GM12892 (cell line): ENCODE data around the gene BMPR1A.
A peak's percentile ranks its signal among the peaks of the same experiment; 100 is the strongest.
"Not testable (repeated sequence)": the region's sequence is repeated elsewhere in the genome, so short reads cannot be mapped to it uniquely, and the experiment has no call there.

ENCODE experiments used
- DNase-seq: peaks from one replicate; pipeline ENCODE4 v3.0.0; 2011; ENCODE audit not compliant: insufficient read length
- FAIRE-seq: peaks from 2 replicates; lab custom pipeline; 2011; peaks lifted over from hg19 to GRCh38; lab: Jason Lieb, UNC
- POLR2A ChIP-seq: IDR thresholded peaks from 2 replicates; pipeline ENCODE4 v1.6.1; 2011; ENCODE audit warnings: low read depth, low read length, control low read depth
- POLR2AphosphoS5 ChIP-seq: IDR thresholded peaks from 2 replicates; pipeline ENCODE4 v1.6.1; 2011; ENCODE audit warnings: low read depth, low read length, control low read depth
- TAF1 ChIP-seq: IDR thresholded peaks from 2 replicates; pipeline ENCODE4 v1.6.1; 2011; ENCODE audit warnings: low read depth, mild to moderate bottlenecking, control low read depth, low read length, borderline replicate concordance

Gene BMPR1A

GRCh38 chr10:86889997-86890396 lies 133.6 kb downstream of the BMPR1A start:
- TF ChIP-seq TAF1: no peak
- TF ChIP-seq POLR2A: no peak
- TF ChIP-seq POLR2AphosphoS5: no peak
- FAIRE-seq (peak; percentile 61), DNase-seq (no peak)

DNA sequence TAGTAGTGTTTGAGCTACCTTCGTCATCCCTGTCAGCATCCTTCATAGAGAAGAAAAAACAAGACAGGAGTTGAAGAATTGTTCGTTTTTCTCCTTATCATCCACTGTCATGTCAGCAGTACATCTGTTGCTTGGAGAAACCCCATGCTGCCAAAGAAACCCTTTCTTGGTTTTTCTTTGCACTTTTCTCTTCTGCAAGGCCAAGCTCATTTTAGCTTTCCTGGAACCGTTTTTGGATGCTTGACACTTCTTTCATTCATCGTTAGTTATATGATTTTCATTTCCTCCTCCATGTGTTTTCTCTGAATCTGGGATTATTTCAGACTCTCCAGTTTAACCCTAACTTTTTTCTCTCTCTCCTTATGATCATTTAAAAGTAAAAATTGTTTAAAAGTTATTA lies 142.1 kb downstream of the BMPR1A start:
- no peak for TF ChIP-seq POLR2A
- TF ChIP-seq TAF1: no peak
- TF ChIP-seq POLR2AphosphoS5: no peak
- no peak for FAIRE-seq
- no peak for DNase-seq

GRCh38 chr10:86899132-86899531 lies 142.7 kb downstream of the BMPR1A start:
- no peak for FAIRE-seq
- no peak for DNase-seq

GRCh38 chr10:86899670-86900276 lies 143.4 kb downstream of the BMPR1A start:
- TF ChIP-seq POLR2AphosphoS5 (no peak), TAF1 (no peak), POLR2A (no peak)
- no peak for DNase-seq
- FAIRE-seq: peak; percentile 56

More at GRCh38 chr10:86899132-86899531, 142.7 kb downstream of the BMPR1A start:
- TF ChIP-seq TAF1: no peak

DNA sequence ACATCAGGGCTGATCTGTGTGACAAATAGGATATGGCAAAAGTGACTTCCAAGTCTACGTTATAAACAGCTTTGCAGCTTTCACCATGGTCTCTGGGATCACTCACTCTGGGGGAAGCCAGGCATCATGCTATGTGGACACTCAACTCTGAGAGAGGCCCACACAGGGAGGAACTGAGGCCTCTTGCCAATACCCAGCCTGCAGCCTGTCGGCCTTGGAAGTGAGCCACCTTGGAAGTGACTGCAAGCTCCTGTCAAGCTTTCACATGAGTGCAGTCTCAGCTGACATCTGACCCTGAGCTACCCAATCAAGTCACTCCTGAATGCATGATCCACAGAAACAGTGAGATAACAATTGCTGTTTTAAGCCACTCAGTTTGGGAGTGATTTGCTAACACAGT lies 144.5 kb downstream of the BMPR1A start:
- DNase-seq (no peak), FAIRE-seq (no peak)
- TF ChIP-seq POLR2AphosphoS5: no peak
- no peak for TF ChIP-seq TAF1
- no peak for TF ChIP-seq POLR2A

DNA sequence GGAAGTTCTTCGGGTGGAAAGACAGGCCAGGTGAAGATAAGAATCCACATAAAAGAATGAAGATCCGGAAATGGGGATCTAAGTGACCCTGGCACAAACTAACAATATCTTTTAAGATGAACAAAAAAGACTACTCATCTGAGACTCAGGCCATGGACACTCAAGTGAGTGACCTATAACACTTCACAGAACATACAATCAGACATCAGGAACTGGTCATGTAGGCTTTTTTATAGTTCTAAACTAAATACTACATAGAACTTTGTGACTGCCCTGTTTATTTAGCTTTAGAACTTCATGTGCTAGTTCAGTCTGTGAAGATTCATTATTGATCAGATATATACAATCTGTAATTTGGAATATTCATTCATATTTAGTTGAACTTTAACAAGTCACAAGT lies 148.2 kb downstream of the BMPR1A start:
- no peak for DNase-seq
- no peak for TF ChIP-seq TAF1
- TF ChIP-seq POLR2A: no peak
- no peak for TF ChIP-seq POLR2AphosphoS5
- no peak for FAIRE-seq

GRCh38 chr10:86905429-86905828 lies 149.0 kb downstream of the BMPR1A start:
- DNase-seq (no peak), FAIRE-seq (no peak)
- no peak for TF ChIP-seq POLR2A
- no peak for TF ChIP-seq POLR2AphosphoS5
- no peak for TF ChIP-seq TAF1

DNA sequence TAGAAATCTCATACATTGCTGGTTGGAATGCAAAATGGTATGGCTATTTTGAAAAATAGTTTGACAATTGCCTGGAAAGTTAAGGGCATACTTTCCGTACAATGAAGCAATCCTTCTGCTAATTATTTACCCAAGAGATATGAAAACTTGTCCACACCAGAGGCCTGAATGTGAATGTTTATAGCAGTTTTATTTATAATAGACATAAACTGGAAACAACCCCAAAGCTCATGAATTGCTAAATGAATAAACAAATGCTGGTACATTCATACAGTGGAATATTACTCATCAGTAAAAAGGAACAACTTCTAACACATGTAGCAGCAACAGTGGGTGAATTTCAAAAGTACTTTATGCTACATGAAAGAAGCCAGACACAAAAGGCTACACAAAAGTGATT lies 158.3 kb downstream of the BMPR1A start:
- DNase-seq (no peak), FAIRE-seq (no peak)
- TF ChIP-seq POLR2AphosphoS5: no peak
- TF ChIP-seq TAF1: no peak
- TF ChIP-seq POLR2A: no peak

DNA sequence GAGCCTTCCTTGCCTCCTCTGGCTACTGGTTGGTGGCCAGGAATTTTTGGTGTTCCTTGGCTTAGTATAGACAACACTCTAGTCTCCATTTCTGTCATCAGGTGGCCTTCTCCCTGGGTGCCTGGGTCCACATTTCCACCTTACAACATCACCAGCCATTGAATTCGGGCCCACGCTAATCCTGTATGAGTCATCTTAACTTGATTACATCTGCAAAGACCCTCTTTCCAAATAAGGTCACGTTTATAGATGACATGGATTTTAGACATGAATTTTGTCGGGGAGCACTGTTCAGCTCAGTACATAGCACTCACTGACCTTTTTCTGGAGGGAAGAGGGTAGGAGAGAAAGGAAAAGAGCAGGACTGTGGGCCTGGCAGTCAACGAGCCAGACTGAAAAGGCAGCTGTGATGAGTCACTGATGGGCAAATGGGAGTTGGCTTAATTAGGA lies 161.6 kb downstream of the BMPR1A start:
- FAIRE-seq (no peak), DNase-seq (no peak)
- no peak for TF ChIP-seq TAF1
- no peak for TF ChIP-seq POLR2AphosphoS5
- TF ChIP-seq POLR2A: no peak

GRCh38 chr10:86922553-86922961 lies 166.1 kb downstream of the BMPR1A start:
- no peak for DNase-seq
- FAIRE-seq: no peak
- TF ChIP-seq POLR2A (no peak), TAF1 (no peak), POLR2AphosphoS5 (no peak)

- FAIRE-seq (no peak), DNase-seq (no peak)
- TF ChIP-seq POLR2A (no peak), POLR2AphosphoS5 (no peak), TAF1 (no peak)
Measured at GRCh38 chr10:86929468-86930380, 173.3 kb downstream of the BMPR1A start.

DNA sequence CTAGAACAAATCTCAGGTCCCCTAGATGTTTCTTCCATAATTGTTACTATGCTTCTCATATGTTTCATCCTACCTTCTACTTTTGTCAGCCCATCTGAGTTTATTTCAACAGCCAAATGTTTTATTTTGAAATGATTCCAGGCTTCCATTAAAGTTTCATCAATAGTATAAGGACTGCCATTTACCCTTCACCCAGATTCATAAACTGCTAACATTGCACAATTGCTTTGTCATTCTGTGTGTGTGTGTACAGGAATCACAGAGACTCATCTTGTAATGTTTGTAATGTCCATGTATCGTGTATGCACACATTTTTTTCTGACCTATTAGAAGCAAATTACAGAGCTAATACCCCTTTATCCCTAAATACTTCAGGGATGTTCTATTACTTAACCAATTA lies 175.5 kb downstream of the BMPR1A start:
- TF ChIP-seq TAF1 (no peak), POLR2AphosphoS5 (no peak), POLR2A (no peak)
- no peak for DNase-seq
- no peak for FAIRE-seq

DNA sequence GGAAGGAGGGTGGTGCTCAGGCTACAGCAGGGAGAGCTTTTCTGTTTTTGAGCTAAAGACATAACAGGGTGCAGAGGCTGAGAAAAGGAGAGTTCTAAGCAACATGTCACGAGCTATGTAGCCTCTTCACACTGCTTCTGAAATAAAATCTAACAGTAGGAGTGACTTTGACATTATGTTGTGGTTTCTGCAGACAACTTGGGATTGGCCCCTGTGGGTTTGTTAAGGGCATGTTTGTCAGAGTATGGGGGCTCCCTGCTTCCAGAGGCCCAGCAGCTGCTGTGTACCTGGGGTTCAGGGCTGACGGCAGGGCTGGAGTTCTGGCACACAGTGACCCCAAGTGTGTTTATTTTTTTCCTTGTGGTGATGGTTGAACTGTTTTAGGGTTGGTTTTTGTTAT lies 176.3 kb downstream of the BMPR1A start:
- no peak for TF ChIP-seq POLR2AphosphoS5
- no peak for TF ChIP-seq POLR2A
- no peak for TF ChIP-seq TAF1
- no peak for DNase-seq
- no peak for FAIRE-seq

DNA sequence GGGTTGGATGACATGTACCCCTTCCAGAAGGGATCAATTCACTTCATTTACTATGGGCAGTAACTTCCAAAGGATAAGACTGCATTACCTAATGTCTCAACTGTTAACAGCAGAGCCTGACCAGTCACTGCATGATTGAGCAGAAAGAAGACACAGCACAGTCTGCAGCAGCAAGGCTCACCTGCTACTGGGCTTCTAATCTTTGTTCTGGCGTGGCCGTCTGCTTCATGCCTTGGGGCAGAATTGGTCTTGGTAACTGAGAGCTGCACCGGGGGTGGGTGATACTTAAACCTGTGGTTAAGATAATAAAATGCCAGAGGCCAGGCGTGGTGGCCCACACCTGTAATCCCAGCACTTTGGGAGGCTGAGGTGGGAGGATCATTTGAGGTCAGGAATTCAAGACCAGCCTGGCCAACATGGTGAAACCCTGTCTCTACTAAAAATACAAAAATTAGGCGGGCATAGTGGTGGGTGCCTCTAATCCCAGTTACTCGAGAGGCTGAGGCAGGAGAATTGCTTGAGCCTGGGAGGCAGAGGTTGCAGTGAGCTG lies 177.8 kb downstream of the BMPR1A start:
- DNase-seq, FAIRE-seq: not testable (repeated sequence)
